GM19455 (cell line): Measurements from ENCODE around the gene RHOB.
"Not testable (repeated sequence)": the region's sequence is repeated elsewhere in the genome, so short reads cannot be mapped to it uniquely, and the experiment has no call there.

Source experiments
- ATAC-seq: cut with Tn5 transposase; IDR thresholded peaks from one replicate; pipeline ENCODE4 v1.9.1; 2021; ENCODE audit not compliant: unreplicated experiment

RHOB gene

GRCh38 chr2:20488782-20489181 lies 41.9 kb downstream of the RHOB start:
- ATAC-seq = no peak

- no peak for ATAC-seq
Observed at GRCh38 chr2:20490300-20491181, 43.7 kb downstream of the RHOB start.

DNA sequence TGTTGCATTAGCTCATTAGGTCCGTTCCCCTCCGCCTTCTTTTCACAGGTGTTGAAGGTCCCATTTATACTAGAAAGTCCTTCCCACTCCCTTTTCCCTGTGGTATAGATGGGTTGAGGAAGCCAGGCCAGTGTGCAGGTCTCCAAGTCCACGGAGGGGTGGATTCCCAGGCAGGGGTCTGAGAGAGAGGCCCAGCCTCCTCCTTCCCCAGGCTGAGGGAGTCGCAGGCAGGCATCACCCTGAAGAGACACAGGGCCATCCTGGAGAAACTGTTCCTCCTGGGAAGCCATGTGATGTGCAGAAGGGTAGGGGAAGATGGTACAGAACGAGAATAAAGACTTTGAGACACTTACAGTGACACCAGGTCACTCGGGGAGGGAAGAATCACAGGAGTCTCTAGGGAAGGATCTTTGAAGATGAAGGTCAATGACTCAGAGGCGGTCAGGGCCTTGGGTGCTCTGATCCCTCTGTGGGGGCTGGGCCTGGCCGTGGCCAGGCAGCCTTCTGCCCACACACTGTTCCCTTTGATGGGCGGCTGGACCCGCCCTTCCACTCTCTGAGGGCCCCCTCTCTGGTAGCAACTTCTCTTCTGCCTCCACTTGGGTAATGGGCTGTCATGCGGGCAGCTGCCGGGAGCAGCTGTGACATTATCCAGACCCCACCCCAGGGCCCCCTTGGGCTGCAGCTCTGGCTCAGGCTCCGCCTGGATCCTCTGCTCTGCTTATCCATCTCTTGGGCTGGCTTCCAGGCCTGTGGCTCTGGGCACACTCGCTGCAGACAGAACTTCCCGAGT lies 45.1 kb downstream of the RHOB start:
- no peak for ATAC-seq

DNA sequence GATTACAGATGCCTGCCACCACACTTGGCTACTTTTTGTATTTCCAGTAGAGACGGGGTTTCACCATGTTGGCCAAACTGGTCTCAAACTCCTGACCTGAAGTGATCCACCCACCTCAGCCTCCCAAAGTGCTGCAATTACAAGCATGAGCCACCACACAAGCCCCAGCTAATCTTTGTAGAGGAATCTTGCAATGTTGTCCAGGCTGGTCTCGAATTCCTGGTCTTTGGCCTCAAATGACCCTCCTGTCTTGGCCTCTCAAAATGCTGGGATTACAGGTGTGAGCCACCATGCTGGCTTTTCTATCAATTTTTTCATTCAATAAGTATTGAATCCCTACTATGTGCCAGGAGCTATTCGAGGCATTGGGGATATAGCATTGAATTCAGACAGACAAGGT lies 46.2 kb downstream of the RHOB start:
- not testable (repeated sequence) for ATAC-seq

GRCh38 chr2:20494241-20494640 lies 47.4 kb downstream of the RHOB start:
- no peak for ATAC-seq

GRCh38 chr2:20496076-20496872 lies 49.4 kb downstream of the RHOB start:
- ATAC-seq = no peak

DNA sequence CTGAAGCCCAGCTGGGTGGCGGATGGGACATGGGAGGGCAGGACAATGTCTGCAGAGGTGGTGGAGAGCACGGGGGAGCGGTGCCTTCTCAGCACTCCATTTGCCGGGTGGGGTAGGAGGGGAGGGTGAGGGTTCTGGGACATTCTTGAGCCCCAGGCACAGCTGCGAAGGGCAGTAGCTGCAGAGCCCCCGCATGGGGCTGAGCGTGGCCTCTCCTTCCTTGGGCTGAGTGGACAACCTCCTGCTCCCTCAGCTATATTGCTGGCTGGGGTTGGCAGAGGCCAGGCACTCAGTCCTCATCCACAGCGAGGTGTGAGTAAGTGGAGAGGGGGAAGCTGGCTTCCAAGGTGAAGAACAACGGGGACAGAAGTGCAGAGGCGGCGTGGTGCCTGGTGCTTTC lies 50.1 kb downstream of the RHOB start:
- no peak for ATAC-seq
